ENCODE results near the gene ALDH3A1.
"Not testable (repeated sequence)": the region's sequence is repeated elsewhere in the genome, so short reads cannot be mapped to it uniquely, and the experiment has no call there.

ALDH3A1 gene

GRCh38 chr17:19747829-19748806 lies at the start of gene ALDH3A1:
Gene ALDH3A1 (minus strand): TSS chr17:19748298. CDS start chr17:19745129, 3,169 bp downstream.
- DNase-seq (ENCODE audit: low spot score), result peak; percentile 53

- DNase-seq (ENCODE audit: low spot score), result no peak
These were observed 48.4 kb upstream of the ALDH3A1 start for GRCh38 chr17:19796457-19796856.

DNA sequence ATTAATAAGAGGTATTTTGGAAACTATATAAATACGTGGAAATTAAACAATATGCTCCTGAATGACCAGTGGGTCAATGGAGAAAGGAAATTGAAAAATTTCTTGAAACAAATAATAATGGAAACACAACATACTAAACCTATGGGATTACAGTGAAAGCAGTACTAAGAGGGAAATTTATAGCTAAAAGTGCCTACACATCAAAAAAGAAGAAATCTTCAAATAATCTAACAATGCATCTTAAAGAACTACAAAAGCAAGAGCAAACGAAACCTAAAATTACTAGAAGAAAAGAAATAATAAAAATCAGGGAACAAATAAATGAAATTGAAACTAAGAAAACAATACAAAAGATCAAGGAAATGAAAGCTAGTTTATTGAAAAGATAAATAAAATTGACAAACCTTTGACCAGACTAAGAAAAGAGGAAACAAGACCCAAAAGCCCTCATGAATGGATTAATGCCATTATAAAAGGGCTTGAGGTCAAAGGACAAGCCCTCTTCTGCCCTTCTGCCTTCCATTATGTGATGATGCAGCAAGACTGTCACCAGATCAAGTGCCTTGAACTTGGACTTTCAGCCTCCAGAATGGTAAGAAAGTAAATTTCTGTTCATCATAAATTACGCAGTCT lies 43.9 kb upstream of the ALDH3A1 start:
- DNase-seq (ENCODE audit: low spot score), result no peak

DNA sequence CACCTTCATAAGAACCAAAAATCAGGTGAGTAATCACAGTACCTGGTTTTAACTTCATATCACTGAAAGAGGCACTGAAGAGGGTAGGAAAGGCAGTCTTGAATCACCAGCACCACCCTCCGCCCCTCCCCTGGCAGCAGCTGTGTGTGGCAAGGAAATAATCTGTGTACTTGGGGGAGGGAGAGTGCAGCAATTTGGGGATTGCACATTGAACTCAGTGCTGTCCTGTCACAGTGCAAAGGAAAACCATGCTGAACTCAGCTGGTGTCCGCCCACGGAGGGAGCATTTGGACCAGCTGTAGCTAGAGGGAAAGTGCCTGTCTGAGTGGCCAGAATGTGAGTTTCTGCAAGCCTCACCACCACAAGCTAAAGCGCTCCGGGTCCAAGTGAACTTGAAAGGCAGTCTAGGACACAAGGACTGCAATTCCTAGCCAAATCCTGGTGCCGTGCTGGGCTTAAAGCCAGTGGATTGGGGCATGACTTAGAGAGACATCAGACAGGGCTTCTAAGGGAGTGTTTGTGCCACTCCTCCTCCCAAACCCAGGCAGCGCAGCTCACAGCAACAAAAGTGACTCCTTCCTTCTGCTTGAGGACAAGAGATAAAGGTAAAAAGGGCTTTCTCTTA lies 39.7 kb upstream of the ALDH3A1 start:
- DNase-seq (ENCODE audit: low spot score), result no peak

- no peak for DNase-seq (ENCODE audit: low spot score)
These were observed 37.8 kb upstream of the ALDH3A1 start for GRCh38 chr17:19785854-19786253.

DNA sequence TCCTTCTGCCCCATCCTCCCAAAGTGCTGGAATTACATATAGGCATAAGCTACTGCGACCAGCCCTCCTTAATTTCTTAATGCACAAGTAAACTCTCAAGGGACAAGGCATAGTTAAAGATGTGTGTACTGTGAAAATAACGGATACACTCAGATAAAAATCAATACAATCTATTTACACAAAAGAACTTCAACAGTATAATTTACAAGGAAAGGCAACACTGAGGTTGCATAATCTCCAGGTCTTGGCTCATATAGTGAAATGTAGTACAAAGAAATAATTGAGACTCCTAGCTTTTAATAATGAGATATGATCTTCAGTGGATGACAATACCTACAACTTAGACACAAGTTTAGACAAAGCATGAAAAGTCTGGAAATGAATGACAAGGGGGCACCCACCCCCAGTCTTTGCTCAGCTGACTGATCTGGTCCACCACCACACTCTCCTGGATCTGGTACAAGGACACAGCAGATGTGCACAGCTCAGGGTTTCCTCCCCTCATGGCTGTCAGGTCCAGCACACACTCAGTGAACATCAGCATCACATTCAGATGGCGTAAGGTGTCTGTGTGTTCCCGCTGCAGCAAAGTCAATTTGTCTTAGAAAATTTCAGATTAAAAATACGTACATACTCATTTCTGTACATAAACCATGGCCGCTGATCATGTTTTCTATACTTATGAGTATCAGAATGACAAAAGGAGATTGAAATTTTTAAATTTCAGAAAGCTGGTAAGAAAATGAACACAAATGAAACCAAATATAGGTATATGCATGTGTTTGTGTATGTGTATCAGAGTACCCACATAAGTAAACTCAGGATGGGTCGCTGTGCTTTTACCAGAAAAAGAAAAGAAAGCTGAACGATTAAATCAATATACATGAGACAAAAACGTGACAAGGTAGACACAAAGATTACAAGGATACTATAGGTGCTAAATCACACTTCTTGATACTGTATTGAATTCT lies 33.7 kb upstream of the ALDH3A1 start:
- DNase-seq (ENCODE audit: low spot score), result no peak

- no peak for DNase-seq (ENCODE audit: low spot score)
These were observed 32.7 kb upstream of the ALDH3A1 start for GRCh38 chr17:19780846-19781245.

- DNase-seq (ENCODE audit: low spot score), result no peak
These were observed 25.4 kb upstream of the ALDH3A1 start for GRCh38 chr17:19773534-19773933.

DNA sequence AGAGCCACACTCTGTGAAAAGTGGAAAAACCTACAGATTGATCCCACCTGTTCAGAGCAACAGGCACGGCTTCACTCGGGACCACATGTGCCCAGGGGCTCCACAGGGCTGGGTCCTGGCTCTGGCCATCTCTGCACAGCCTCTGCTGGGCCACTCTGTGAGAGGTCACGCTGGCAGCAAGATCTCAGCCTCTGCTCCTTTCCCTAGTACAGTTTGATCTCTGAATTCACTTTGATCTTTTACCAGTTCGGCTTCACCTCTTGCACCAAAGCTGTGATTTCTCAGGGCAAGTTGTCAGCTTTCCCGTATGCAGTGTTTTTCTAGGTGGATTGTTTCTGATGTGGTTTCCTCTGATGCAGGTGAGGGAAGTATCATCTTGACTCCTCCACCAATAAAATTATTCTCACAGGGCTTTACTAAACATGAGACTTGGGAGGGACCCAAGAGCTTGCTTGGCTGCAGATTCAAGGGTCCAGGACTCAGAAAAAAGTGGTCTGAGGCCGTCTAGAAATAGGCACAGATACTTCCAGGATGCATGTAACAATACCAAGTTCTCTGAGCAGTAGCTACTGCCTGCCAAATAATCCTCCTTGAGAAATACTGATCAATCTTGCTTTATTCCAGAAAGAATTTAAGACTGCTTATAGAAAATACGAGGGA lies 24.0 kb upstream of the ALDH3A1 start:
- DNase-seq (ENCODE audit: low spot score), result no peak

DNA sequence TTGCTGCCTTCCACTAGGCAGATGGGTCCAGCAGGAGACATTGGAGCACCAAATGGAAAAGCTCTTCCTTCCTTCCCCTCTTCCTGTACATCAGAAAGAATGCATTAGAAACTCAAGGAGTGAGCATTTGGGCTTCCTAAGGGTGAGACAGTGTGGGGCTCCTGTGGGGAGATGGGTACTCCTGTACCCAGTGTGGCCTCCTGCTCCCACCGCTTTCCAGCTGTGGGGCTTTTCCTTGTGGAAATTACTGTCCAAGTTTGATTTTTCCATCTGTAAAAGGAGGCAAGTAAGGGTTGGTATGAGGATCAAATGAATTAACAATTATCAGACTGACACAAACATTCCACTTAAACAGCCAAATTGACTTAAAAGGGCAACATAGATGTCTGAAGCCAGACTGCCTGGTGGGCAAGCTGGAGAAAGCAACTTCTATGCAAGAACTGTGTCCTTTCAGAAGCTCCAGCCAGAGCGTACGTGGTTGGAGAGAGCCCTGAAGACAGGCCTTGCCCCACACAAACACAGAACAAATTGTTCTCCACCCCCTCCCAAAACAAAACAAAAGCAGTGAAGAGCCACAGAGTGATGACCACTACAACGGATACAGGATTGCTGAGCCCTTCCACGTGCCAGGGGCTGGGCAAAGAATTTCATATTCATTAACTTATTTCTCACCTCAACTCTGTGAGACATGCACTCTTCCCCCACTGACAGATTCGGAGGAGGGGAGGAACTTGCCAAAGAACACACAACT lies 23.1 kb upstream of the ALDH3A1 start:
- no peak for DNase-seq (ENCODE audit: low spot score)

GRCh38 chr17:19769946-19770652 lies 22.0 kb upstream of the ALDH3A1 start:
- peak; percentile 79 for DNase-seq (ENCODE audit: low spot score)

- no peak for DNase-seq (ENCODE audit: low spot score)
These were observed 20.1 kb upstream of the ALDH3A1 start for GRCh38 chr17:19768046-19768782.

DNA sequence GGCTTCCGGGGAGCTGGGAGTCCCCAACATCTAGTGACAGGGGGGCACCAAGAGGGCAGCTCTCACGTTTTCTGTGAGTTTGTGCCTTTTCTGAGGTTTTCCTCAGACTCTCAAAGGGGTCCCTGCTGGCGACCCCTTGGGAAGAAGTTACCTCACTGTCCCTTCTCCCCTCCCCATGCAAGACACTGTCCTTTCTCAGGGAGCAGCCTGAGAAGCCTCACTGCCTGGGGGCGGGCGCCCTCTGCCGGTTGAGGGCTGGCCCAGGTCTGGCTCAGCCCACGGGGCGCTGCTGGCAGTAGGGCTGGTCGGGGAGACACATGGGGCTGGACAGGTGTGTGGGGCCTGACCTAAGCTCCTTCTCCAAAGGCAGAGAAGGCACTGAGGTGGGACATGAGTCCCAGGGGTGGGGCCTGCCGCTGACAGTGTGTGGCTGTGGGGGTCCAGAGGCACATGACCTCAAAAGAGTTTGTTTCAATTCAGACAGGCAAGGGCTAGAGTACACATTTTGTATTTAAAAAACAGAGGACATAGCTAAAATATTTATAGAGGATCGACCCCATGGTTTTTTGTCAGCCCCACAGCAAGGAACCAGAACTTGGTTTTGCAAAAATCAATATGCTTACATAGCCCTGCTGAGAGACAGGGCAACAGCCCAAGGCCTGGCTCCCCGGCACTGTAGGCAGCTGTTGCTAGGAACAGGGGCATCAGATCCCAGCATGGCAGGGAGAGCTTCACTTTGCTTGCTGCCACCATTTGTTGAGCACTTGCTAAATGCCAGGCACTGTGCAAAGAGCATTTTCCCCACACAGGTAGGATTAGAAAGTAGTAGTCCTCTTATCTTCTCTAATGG lies 18.5 kb upstream of the ALDH3A1 start:
- peak; percentile 91 for DNase-seq (ENCODE audit: low spot score)

- no peak for DNase-seq (ENCODE audit: low spot score)
These were observed 17.9 kb upstream of the ALDH3A1 start for GRCh38 chr17:19766016-19766415.

GRCh38 chr17:19763991-19764390 lies 15.9 kb upstream of the ALDH3A1 start:
- DNase-seq (ENCODE audit: low spot score), result not testable (repeated sequence)

DNA sequence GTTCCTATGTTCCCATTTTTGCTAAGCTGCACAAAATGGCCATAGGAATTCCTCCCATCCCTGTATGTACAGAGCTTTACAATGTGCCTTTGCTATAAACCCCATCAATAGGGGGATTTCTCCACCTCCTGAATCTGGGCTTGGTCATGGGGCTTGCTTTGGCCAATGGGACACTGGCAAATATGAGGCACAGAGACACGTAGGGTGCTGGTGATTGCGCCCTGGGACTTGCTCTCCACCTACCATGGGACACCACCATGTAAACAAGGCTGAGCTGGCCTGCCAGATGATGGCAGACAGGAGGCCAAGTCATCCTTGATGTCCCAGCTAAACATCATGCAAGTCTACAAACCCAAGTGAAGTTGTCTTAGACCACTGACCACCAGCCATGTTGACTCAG lies 15.3 kb upstream of the ALDH3A1 start:
- DNase-seq (ENCODE audit: low spot score), result no peak

DNA sequence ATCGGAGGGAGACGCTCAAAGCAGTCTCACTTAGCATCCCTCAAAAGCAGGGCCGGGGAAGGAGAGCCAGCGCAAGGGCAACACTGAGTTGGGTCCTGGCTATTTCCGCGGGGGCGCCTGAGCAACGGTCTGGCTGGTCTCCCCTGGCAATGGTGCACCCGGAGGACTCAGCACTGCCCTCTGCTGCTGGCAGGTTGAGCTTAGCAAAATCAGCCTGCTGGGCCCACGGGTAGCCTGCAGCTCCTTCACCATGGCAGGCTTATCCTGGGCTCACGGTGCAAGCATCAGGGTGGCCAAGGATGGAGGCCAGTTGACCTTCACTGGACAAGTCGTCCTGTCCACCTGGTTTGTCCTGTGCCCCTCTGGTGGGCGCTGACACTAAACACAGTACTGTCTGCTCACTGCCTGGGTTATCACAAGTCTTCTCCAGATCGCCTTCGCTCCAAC lies 14.4 kb upstream of the ALDH3A1 start:
- peak; percentile 84 for DNase-seq (ENCODE audit: low spot score)

DNA sequence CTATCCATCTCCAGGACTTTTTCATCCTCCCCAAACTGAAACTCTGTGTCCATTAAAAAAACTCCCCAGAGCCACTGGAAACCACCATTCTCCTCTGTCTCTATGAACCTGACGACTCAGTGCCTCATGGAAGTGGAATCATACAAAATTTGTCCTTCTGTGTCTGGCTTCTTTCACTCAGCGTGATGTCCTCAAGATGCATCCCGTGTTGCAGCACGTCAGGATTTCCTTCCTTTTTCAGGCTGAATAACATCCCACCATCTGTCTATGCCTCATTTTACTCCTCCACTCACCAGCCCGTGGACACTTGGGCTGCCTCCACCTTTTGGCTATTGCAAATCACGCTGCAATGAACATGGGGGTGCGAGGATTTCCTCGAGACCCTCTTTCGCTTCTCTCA lies 12.6 kb upstream of the ALDH3A1 start:
- DNase-seq (ENCODE audit: low spot score), result no peak

All from AG20443 (cell line).